PC-9 (cell line): ENCODE data around the gene TTLL9.

Source experiments
- EZH2 ChIP-seq: fragments of 200-600 bp; sonication (generic); IDR thresholded peaks from 2 replicates; pipeline ENCODE4 v1.8.0; 2017; ENCODE audit warnings: antibody characterized with exemption, low read depth
- TF ChIP-seq, protein P1 (sequence below): fragments of 200-600 bp; sonication (generic); conservative IDR thresholded peaks from 2 replicates; pipeline ENCODE4 v1.6.1; 2017; ENCODE audit warnings: mixed run types, antibody characterized with exemption, mild to moderate bottlenecking, moderate library complexity

- TF ChIP-seq, protein P1, sequence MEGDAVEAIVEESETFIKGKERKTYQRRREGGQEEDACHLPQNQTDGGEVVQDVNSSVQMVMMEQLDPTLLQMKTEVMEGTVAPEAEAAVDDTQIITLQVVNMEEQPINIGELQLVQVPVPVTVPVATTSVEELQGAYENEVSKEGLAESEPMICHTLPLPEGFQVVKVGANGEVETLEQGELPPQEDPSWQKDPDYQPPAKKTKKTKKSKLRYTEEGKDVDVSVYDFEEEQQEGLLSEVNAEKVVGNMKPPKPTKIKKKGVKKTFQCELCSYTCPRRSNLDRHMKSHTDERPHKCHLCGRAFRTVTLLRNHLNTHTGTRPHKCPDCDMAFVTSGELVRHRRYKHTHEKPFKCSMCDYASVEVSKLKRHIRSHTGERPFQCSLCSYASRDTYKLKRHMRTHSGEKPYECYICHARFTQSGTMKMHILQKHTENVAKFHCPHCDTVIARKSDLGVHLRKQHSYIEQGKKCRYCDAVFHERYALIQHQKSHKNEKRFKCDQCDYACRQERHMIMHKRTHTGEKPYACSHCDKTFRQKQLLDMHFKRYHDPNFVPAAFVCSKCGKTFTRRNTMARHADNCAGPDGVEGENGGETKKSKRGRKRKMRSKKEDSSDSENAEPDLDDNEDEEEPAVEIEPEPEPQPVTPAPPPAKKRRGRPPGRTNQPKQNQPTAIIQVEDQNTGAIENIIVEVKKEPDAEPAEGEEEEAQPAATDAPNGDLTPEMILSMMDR: no peak
- no peak for TF ChIP-seq EZH2
These were observed 6.9 kb upstream of the TTLL9 start for GRCh38 chr20:31863296-31864085.
